KMS-11 (cell line): ENCODE data around the gene SEMA6C.

Experiments
- H2AFZ ChIP-seq: fragments of 200-600 bp; sonication (generic); 2 replicates; pipeline ENCODE4 v1.6.1; 2016; ENCODE audit warnings: antibody characterized with exemption, mixed run types, low read depth
- H3K27ac ChIP-seq: fragments of 200-600 bp; sonication (generic); 2 replicates; pipeline ENCODE4 v1.6.1; 2016; ENCODE audit warnings: mild to moderate bottlenecking, mixed run types
- H3K27me3 ChIP-seq: fragments of 200-600 bp; sonication (generic); 2 replicates; pipeline ENCODE4 v1.6.1; 2017; ENCODE audit warnings: mild to moderate bottlenecking, low read depth, mixed run types, moderate library complexity; ENCODE audit not compliant: insufficient read depth
- H3K36me3 ChIP-seq: fragments of 200-600 bp; sonication (generic); 2 replicates; pipeline ENCODE4 v1.6.1; 2017; ENCODE audit warnings: mild to moderate bottlenecking, mixed run types; ENCODE audit not compliant: insufficient read depth
- H3K4me1 ChIP-seq: fragments of 200-600 bp; sonication (generic); 2 replicates; pipeline ENCODE4 v1.6.1; 2016; ENCODE audit warnings: mild to moderate bottlenecking, low read depth, mixed run types; ENCODE audit not compliant: poor library complexity, severe bottlenecking
- H3K4me2 ChIP-seq: fragments of 200-600 bp; sonication (generic); 2 replicates; pipeline ENCODE4 v1.7.0; 2016; ENCODE audit warnings: mild to moderate bottlenecking, mixed run types
- H3K4me3 ChIP-seq: fragments of 200-600 bp; sonication (generic); IDR thresholded peaks from 2 replicates; pipeline ENCODE4 v1.6.1; 2017; ENCODE audit warnings: low read depth, low read length, mixed read lengths; ENCODE audit not compliant: insufficient read depth
- H3K79me2 ChIP-seq: fragments of 200-600 bp; sonication (generic); 2 replicates; pipeline ENCODE4 v1.6.1; 2016; ENCODE audit warnings: low read depth, mixed run types; ENCODE audit not compliant: insufficient read depth
- H3K9ac ChIP-seq: fragments of 200-600 bp; sonication (generic); 2 replicates; pipeline ENCODE4 v1.6.1; 2016; ENCODE audit warnings: mild to moderate bottlenecking, mixed run types
- H4K20me1 ChIP-seq: fragments of 200-600 bp; sonication (generic); 2 replicates; pipeline ENCODE4 v1.6.1; 2016; ENCODE audit warnings: mild to moderate bottlenecking, mixed run types; ENCODE audit not compliant: insufficient read depth
- CTCF ChIP-seq: fragments of 200-600 bp; sonication (generic); conservative IDR thresholded peaks from 2 replicates; pipeline ENCODE4 v1.6.1; 2017; ENCODE audit warnings: low read depth, mild to moderate bottlenecking, antibody characterized with exemption, low read length, moderate library complexity, mixed read lengths

SEMA6C gene

GRCh38 chr1:151146072-151146411 is 389 bp downstream of the SEMA6C start:
- Histone ChIP-seq H4K20me1 (no peaks in the 10 kb centered on the region), H3K4me3 (peak overlapping the region; percentile 100), H3K4me1 (peaks cover 13% of the 10 kb centered on the region), H3K27ac (no peak overlapping the region), H3K36me3 (no peaks in the 10 kb centered on the region), H3K9ac (peak overlapping the region; percentile 52), H3K79me2 (no peaks in the 10 kb centered on the region), H3K4me2 (peak overlapping the region; percentile 86), H3K27me3 (peaks cover 41% of the 10 kb centered on the region), H2AFZ (peak overlapping the region; percentile 99)
- no peak for TF ChIP-seq CTCF

- Histone ChIP-seq H3K27ac (no peak overlapping the region), H3K36me3 (no peaks in the 10 kb centered on the region), H4K20me1 (no peaks in the 10 kb centered on the region), H2AFZ (peak overlapping the region; percentile 99; the same call in 1 of the 2 replicates), H3K27me3 (peaks cover 42% of the 10 kb centered on the region), H3K4me3 (peak overlapping the region; percentile 100), H3K4me2 (peak overlapping the region; percentile 86), H3K9ac (no peak overlapping the region), H3K79me2 (no peaks in the 10 kb centered on the region), H3K4me1 (peaks cover 13% of the 10 kb centered on the region)
- TF ChIP-seq CTCF = no peak
Observed at GRCh38 chr1:151145304-151146071, 943 bp downstream of the SEMA6C start.

- H3K27ac ChIP-seq = no peak overlapping the region
- no peak for TF ChIP-seq CTCF
- no peaks in the 10 kb centered on the region for H3K36me3 ChIP-seq
- no peaks in the 10 kb centered on the region for H3K79me2 ChIP-seq
- H4K20me1 ChIP-seq = no peaks in the 10 kb centered on the region
- H3K27me3 ChIP-seq = peaks cover 42% of the 10 kb centered on the region
- H3K4me3 ChIP-seq = no peak overlapping the region
- H2AFZ ChIP-seq = no peak overlapping the region
- H3K4me2 ChIP-seq = no peak overlapping the region
- H3K9ac ChIP-seq = no peak overlapping the region
- peaks cover 13% of the 10 kb centered on the region for H3K4me1 ChIP-seq
Observed at GRCh38 chr1:151144474-151145303, 1.7 kb downstream of the SEMA6C start.

GRCh38 chr1:151143986-151144385 is 2.4 kb downstream of the SEMA6C start:
- H3K4me3 ChIP-seq = no peak overlapping the region
- peaks cover 13% of the 10 kb centered on the region for H3K4me1 ChIP-seq

More at GRCh38 chr1:151143986-151144385, 2.4 kb downstream of the SEMA6C start:
- Histone ChIP-seq H3K27ac (no peak overlapping the region), H2AFZ (no peak overlapping the region), H3K27me3 (peaks cover 42% of the 10 kb centered on the region), H3K79me2 (no peaks in the 10 kb centered on the region), H3K4me2 (no peak overlapping the region), H4K20me1 (no peaks in the 10 kb centered on the region), H3K36me3 (no peaks in the 10 kb centered on the region), H3K9ac (no peak overlapping the region)
- no peak for TF ChIP-seq CTCF
